Measurements from ENCODE around the gene PPP2R5C.

PPP2R5C gene

DNA sequence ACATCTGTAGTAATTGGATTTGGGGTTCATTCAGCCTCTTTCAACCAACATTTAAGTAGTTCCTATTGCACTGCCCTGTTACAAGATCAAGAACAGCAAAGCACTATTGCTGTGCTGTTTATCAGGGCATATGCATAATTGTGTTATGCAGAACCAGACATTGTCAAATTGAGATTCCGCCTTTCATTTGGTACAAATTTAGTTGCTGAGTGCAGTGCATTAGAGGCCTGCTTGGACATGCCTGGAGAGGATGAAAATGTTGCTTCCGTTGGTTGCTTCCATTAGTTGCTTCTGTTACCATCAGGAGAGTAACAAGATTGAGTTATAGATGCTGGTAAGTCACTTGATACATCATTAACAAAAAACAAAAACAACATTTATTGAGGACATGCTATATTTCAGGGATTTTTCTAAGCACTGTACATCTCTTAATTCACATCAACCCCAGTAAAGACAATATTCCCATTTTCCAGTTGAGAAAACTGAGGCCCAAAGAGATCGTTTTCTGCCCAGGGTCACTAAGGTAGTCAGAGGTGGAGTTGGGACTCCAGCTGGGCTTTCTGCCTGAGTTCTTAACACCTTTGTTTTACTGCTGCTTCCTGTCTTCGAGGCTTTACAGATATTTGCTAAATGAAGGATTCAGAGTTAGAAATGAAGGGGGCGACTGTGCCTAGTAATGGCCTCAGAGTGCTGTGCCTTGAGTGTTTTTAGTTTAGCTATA lies 79.3 kb downstream of the PPP2R5C start:
- no peak for DNase-seq (ENCODE audit: low spot score)

DNA sequence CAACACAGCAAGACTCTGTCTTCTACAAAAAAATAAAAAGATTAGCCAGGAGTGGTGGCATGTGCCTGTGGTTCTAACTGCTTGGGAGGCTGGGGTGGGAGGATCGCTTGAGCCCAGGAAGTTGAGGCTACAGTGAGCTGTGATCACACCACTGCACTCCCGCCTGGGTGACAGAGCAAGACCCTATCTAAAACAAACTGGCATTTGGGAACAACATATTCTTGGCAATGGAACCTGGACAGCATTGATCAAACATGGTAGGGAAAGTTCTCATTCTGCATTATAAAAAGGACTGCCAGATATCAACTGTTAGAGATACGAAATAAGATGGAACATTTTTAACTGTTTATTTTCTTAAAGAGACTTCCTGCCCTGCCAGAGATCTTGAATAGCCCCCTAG lies 81.5 kb downstream of the PPP2R5C start:
- no peak for DNase-seq (ENCODE audit: low spot score)

DNA sequence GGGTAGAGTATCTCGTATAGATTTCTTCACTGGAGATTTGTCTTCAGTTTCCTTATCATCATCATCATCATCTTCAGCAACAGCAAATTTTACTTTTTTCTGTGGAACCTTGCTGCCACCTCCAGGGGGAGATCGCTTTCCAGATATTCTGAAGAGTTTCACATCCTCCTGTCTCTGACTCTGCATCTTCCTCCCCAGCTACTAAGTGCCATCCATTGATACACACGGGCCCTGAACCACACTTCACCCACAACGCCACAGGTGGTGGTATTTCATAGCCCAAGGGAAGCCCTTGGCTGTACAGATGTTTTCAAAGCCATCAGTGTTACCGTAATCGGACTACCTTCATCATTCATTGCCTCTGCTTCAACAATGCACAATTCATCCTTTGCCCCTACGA lies 82.2 kb downstream of the PPP2R5C start:
- no peak for DNase-seq (ENCODE audit: low spot score)

DNA sequence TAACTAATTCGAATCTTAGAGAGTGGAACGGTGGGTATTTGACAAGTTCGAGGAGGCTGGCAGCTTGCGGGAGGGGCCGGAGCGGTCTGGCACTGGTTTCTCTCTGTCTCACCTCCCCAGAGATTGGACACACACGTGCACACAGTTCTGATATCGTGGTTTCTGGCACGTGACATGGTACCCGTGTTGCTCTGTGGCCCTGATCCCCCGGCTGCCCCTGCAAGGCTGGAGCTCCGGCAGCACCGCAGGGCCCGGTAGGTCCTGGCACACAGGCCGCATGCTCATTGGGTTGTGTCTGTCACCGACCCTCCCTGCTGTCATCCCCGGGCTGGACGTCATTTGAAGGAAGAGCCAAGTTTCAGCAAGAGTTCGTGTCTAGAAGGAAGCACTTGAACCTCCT lies 82.7 kb downstream of the PPP2R5C start:
- DNase-seq (ENCODE audit: low spot score): no peak

DNA sequence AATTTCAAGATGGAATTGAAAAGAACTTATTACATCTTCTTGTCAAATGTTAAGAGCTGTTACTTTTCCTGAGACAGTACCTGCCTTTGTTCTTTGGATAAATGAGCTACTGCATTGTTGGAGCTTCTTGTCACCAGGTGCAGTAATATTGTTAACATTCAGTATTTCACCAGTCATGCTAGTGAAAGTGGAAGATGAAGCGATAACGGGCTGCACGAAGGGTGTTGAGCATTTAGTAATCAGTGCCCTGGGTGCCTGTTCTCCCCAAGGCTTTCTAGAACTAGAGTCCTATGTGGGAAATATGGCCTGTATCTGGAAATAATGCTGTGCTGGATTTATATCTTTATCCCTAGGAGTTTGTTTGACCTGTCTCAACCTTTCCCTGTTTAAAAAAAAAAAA lies 83.2 kb downstream of the PPP2R5C start:
- no peak for DNase-seq (ENCODE audit: low spot score)

DNA sequence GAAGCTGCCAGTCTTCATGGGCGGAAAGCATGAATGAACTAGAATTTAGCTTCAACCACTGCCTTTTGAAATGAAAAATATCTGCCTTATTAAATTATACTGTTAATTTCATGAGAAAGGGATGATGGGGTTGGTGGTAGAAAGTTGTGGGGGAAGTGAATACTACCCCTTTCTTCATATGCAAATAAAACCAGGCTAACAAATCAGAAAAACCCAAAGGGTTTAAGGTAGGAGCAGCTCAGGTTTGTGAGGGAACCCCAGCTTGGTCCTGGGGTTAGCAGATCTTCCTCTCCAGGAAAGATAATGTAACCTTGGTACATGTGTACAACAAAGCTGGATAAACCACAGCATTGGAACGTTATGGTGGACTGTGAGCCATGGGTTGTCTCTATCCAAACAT lies 84.0 kb downstream of the PPP2R5C start:
- no peak for DNase-seq (ENCODE audit: low spot score)

DNA sequence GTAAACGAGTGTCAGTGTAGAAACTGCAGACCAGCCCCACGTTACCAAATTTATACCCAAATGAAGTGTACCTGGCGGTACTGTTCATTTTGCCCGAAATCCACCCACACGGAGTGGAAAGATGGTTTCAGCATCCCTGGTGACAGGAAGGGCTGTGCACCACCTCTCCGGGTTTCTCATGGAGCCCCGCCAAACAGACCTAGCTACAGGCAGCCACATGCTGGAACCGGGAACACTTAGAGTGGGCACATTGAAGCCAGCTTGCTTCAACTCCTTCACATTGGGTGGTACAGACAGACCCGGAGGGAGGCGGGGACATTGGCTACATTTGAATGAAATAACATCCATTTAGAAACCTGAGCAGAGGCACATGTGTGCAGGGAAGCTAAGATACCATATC lies 84.4 kb downstream of the PPP2R5C start:
- no peak for DNase-seq (ENCODE audit: low spot score)

DNA sequence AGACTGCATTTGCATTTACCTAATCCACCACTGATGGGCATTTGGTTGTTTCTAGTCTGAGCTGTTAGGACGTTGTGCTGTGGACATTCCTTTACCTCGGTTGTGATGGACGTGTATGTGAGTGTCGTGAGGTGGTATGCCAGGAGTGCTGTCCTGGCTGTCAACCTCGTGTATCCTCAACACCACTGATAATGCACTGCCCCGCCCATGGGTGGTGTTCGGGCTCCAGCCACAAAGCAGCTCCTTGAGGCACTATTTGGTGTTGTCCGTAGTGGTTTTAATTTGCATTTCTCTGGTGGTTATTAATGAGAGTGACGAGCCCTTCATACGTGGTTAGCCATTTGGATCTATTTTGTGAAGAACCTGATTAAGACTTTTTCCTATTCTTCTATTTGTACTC lies 87.6 kb downstream of the PPP2R5C start:
- no peak for DNase-seq (ENCODE audit: low spot score)

DNA sequence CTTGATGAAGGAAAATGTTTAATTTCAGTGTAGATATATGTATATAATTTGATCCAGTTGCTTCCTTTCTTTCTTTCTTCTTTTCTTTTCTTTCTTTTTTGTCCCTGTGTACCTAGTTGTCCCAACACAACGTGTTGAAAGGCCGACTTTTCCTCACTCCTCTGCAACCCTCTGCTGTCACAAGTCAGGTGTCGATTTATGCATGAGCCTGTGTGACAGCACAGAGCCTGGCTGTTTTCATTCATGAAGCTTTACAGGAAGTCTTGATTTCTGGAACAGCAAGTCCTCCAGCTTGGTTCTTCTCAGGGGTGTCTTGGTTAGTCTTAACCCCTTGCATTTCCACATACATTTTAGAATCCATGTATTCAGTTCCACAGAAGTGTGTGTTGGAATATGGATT lies 88.1 kb downstream of the PPP2R5C start:
- DNase-seq (ENCODE audit: low spot score): no peak

DNA sequence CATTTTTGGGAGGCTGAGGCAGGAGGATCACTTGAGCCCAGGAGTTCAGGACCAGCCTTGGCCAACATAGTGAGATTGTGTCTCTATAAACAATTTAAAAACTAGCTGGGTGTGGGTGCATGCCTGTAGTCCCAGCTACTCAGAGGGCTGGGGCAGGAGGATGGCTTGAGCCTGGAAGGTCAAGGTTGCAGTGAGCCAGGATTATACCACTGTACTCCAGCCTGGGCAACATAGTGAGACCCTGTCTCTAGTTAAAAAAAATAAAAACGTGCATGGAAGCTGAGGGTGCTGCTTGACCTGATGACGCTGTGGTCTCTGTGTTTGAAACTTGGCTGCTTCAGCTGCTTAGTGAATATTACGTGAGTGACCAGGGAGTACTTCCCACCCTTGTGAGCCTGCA lies 89.7 kb downstream of the PPP2R5C start:
- DNase-seq (ENCODE audit: low spot score): no peak

DNA sequence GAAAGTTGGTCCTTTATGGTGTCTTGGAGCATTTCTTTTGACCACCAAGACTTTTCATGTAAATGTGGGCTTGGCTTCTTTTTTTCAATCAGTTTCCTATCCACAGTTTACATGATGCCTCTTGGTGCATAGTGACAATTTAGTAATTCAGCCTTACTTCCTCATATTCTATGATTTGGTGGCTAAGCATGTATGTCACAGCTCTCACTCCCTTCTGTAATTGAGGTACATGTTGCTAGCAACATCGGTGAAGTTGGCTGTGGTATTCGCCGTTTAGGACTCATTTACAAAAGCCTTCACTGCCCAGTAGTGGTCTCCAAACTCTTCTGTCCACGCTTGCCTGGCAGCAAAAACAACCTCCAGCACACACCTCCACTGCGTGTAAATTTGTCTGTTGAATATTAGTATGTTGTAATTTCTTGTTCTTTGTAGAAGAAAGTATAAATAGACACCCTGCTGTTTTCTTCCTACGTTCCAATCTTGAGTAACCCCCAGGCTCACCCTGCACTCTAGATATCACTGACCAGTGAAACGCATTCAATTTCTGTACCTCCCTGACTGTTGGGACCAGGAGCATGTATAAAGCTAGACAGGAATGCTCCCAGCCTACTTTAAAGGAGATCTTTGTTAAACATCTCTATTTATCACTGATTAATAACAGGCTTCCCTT lies 90.4 kb downstream of the PPP2R5C start:
- DNase-seq (ENCODE audit: low spot score): no peak

DNA sequence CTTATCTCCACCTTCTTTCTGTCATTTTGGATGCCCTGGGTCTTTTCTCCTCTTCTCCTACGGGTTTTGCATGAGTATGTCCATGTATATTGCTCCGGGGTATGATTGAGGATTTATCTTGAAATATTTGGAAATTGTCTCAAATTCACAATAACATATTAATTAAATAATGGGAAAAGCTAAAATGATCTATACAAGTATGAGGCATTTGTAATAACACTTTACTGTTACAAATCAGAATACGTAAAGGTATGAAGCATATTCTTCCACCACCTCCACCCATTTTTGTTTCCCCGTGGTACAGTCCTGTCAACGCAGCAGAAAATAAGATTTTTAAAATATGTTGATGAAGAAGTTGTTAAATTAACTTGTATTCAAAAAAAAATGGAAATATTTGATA lies 91.3 kb downstream of the PPP2R5C start:
- DNase-seq (ENCODE audit: low spot score): no peak

DNA sequence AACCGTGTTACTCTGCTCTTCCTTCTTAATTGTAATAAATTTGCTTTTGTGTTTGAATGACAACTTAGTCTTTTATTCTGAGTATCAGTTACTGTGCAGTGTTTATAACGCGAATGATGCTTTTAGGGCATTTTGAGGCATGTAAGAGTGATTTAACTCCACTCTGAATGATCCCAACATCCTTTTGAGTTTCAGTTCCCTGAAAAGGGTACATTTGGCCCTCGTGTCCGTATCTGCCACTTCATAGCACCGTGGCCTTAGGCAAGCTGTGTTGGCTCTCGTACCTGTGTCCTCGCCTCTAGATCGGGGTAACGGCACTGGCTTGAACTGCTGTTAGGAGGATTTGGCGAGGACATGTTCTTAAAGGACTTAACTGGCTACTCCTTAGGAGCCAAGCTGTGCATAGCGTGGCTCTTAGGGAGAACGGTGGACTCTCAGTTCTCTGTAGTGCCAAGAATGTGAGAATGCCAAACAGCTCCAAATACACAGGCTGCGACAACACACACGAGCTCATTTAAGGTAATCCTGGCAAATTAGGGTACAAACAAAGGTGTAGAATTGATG lies 92.0 kb downstream of the PPP2R5C start:
- DNase-seq (ENCODE audit: low spot score): no peak

DNA sequence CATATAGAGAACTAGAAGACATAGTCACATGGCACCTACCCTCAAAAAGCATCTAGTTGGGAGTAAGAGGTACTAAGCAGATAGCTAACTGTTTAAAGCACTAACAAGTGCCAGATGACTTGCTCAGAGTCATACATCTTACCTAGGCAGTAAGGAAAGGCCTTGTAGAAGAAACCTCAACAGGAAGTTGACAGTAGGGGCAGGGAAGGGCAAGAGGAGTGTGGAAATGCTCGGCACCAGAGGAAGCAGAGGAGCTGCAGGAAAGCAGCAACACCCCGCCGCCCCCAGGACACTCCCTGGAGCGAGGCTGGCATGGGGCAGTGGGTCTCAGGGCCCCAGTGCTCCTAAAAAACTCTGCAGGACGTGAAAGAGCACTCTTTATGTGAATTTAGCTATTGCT lies 92.9 kb downstream of the PPP2R5C start:
- no peak for DNase-seq (ENCODE audit: low spot score)

DNA sequence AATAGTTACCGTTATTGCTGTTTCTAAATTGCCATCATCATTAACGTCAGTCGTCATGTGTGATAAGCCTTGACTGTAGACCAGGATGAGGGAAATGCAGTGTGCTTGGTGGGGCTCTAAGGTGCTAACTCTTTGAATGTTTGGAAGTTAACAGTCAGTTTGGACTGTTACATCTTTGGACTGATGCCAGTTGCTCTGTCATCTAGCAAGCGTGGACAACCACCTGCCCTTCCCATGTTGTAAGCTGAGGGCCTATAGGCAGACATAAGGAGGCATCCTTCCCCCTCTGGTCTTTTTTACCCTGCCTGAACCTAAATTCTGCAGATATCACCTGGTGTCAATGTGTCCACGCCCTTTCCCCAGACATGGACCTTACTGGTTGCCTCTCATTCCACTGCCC lies 94.4 kb downstream of the PPP2R5C start:
- DNase-seq (ENCODE audit: low spot score): no peak

DNA sequence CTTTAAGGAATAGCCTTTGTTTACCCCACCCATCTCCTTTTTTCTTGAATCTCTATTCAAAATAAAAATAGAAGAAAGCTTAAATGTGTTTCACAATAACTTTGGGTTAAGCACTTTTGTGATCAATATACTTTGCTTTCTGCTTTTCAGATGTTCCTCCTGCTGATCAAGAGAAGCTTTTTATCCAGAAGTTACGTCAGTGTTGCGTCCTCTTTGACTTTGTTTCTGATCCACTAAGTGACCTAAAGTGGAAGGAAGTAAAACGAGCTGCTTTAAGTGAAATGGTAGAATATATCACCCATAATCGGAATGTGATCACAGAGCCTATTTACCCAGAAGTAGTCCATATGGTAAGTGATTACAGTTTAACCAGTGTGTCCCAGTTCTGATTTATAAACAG lies 95.0 kb downstream of the PPP2R5C start:
- no peak for DNase-seq (ENCODE audit: low spot score)

DNA sequence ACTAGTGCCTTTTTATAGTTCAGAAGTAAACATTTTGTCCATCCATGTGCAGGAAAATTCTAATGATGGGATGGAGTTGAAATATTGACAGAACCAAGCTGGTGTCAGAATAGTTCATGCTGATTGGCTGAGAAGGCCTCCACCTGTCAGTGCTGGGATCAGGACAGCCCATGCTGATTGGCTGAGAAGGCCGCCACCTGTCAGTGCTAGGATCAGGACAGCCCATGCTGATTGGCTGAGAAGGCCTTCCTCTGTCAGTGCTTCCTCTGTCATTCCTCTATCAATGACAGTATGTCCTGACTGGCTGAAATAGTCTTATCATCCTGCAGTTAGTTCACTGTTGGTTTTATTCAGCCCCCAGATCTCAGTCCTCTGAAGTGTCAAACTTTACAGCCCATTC lies 95.7 kb downstream of the PPP2R5C start:
- no peak for DNase-seq (ENCODE audit: low spot score)

DNA sequence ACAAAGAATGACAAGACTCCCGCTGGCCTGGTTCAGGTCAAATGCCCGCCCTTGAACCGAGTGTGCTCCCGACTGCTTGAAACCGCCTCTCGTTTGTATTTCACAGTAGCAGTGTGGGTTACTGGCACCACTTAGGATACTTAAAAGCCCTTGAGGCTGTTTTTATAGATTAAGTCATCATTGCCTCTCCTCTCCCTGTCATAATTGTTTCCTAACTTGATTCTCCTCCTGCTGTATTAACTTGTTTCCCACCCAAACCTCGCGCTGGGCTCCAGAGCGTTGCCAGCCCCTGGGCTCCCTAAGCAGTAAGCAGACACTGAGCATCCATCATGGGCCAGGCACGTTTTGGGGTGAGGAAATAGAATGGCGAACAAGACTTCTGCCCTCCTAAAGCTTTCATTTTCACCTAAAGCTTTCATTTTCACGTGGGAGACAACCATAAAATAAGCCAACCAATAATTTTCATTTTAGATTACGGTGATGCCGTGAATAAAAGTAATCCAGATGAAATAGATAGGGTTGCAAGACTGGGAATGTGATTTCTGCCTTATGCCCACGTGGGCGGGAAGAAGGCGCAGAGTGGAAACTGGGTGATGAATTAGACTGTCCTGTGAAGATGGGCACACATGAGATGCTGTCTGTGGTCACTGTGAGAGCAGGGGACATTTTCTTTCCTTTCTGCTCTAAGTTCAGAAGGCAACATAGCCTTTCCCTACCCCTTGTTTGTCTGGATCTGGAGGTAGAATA lies 97.5 kb downstream of the PPP2R5C start:
- no peak for DNase-seq (ENCODE audit: low spot score)

DNA sequence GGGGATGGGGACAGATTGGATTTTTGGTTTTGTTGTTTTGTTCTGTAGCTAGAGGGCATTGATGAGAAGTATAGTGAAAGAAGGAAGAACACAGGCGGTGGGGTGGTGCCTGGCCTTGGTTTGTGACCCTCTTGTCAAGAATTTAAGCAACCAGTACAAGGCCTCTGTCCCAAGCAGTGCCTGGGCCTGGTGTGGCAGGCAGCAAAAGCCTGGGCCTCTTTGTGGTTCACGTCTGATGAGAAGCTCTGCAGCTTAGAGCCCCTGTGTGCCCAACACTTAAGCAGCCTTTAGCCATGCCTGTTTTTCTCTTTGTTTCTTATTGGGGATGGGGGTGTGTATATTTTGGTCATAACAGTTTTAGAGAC lies 98.0 kb downstream of the PPP2R5C start:
- DNase-seq (ENCODE audit: low spot score): no peak

DNA sequence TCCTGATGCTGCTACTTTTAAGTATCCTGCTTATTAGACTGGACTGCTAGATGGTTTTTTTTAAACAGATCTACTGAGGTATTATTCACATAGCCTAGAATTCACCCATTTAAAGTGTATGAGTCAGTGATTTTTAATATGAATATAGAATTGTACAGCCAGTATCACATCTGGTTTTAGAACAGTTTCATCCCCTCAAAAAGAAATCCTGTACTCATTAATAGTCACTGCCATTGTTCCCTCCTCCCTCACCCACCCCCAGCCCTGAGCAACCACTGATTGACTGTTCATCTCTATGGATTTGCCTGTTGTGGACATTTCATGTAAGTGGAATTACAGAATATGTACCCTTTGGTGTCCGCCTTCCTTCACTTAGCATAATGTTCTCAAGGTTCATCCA lies 98.4 kb downstream of the PPP2R5C start:
- DNase-seq (ENCODE audit: low spot score): no peak

DNA sequence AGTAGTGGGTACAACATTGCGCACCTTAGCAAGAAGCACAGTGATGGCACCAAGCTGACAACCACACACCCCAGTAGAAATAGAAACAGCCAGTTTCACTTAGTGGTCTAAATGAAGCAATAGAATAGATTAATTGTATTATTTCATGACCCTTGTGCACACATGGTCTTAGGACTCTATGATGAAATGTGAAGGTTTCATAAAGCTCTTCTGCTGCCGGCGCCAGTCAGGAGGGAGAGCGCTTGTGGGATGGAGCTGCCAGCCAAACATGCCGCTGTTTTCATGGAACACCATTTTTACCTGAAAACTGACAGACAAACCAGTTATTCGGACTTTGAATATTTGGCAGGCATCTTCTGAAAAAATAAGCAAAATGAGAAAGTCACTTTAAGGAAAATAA lies 100.0 kb downstream of the PPP2R5C start:
- DNase-seq (ENCODE audit: low spot score): no peak

DNA sequence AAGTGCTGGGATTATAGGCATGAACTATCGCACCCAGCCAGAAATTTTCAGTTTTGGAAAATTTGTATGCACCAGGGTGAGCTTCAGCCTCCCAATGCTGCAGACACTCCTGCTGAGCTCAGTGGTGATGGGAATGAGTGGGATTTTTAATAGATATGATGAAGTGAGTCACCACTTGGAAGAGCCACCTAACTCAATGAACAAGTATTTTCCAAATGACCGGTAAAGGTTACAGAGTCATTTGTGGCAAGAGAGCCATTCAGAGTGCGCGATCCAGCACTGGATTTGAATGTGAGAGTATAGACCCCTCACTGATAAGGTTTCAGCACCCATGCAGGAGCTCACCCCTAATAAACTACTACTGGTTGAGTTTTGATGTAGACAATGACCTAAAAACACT lies 100.7 kb downstream of the PPP2R5C start:
- no peak for DNase-seq (ENCODE audit: low spot score)

DNA sequence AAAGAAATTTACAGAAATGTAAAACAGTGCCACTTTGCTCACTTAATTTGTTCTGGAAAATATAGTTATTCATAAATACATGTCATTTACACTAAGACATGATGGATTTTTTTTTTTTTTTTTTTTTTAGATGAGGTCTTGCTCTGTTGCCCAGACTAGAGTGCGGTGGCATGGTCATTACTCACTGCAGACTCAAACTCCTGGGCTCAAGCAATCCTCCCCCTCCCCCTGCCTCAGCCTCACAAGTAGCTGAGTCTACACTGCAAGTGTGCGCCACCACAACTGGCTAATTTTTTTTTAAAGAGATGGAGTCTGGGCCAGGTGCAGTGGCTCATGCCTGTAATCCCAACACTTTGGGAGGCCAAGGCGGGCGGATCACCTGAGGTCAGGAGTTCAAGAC lies 101.2 kb downstream of the PPP2R5C start:
- DNase-seq (ENCODE audit: low spot score): no peak

Data from ecto neural progenitor cell (in vitro differentiated cells).